Measurements from ENCODE around the gene SCN5A. TPM values are rescaled to one million over a fixed set of nuclear protein-coding genes. Genes with fewer than 3 reads are reported as not detected.

Gene SCN5A
- 0.33 to 2.1 TPM (median 0.93 TPM) in 5 replicates for total RNA-seq (2022; extraction: Qiagen RNA extraction)

GRCh38 chr3:38649500-38650247 is at the start of gene SCN5A:
SCN5A (minus strand) TSS chr3:38649687; CDS start chr3:38633307, 16,380 bp downstream.

Other genes with a start within 250 kb of the SCN5A start
- 1.9 to 2.9 TPM (median 2.6 TPM) in 5 replicates for gene ACVR2B, start 195.8 kb downstream of the SCN5A start, total RNA-seq (2022; extraction: Qiagen RNA extraction)
- 8.7 to 17.6 TPM (median 9.8 TPM) in 5 replicates for gene EXOG, start 153.3 kb downstream of the SCN5A start, total RNA-seq (2022; extraction: Qiagen RNA extraction)
- gene SCN10A, start 166.5 kb upstream of the SCN5A start, total RNA-seq (2022; extraction: Qiagen RNA extraction), result not detected in 5 replicates

All from A549 treated with CORT108297 at 1 μM for 4 hours (cell line).